Tibial artery (tissue), 4 donors: ENCODE data around the gene PRKAR1B.

ENCODE experiments used
- DNase-seq, 2 donors: peaks; one replicate each; pipeline ENCODE4 v3.0.0-alpha.2; 2019
- H3K27ac ChIP-seq, 2 donors: fragments of 200-600 bp; sonication (generic) in 1 of 2; 1 replicate in 1 of 2; 2 replicates in 1 of 2; pipeline ENCODE4 v1.5.1; 2018 to 2019; ENCODE audit warnings: mild to moderate bottlenecking in 1 of 2
- H3K27me3 ChIP-seq, 2 donors: fragments of 200-600 bp; sonication (generic) in 1 of 2; one replicate each; pipeline versions ENCODE4 v1.5.1 to v1.6.0; 2016 to 2019
- H3K36me3 ChIP-seq, 3 donors: fragments of 200-600 bp; sonication (generic) in 2 of 3; one replicate each; pipeline ENCODE4 v1.5.1; 2016 to 2019; ENCODE audit warnings: mild to moderate bottlenecking in 2 of 3
- H3K4me1 ChIP-seq, 4 donors: fragments of 200-600 bp; sonication (generic) in 2 of 4; 1 replicate in 3 of 4; 2 replicates in 1 of 4; pipeline ENCODE4 v1.5.1; 2016 to 2019
- H3K4me3 ChIP-seq, 2 donors: fragments of 200-600 bp; sonication (generic) in 1 of 2; 1 replicate in 1 of 2; 2 replicates in 1 of 2; pipeline ENCODE4 v1.5.1; 2018 to 2019; ENCODE audit warnings: mild to moderate bottlenecking in 2 of 2
- H3K9me3 ChIP-seq, 3 donors: fragments of 200-600 bp; sonication (generic) in 1 of 3; one replicate each; pipeline ENCODE4 v1.5.1; 2016 to 2019
- CTCF ChIP-seq, 2 experiments: fragments of 200-600 bp in 1 of 2; fragments of 450-650 bp in 1 of 2; IDR thresholded peaks; one replicate each; pipeline ENCODE4 v1.5.1; 2017 to 2019; ENCODE audit warnings: antibody characterized with exemption in 2 of 2, mild to moderate bottlenecking in 1 of 2, moderate library complexity in 1 of 2
- intact Hi-C: fragments of 100-400 bp; cut with DNase I; formaldehyde crosslinking; loops from one replicate; pipeline ENCODE4 v1.15.0; 2023; ENCODE audit warnings: low total_unique reads

Gene PRKAR1B

GRCh38 chr7:698515-699475 is 28.3 kb downstream of the PRKAR1B start:
- no peak overlapping the region for H3K4me3 ChIP-seq
- no peaks in the 10 kb centered on the region for H3K27me3 ChIP-seq
- peak in 1 of 2 donors; percentile 48 for DNase-seq
- intact Hi-C loops: no loop called here
- H3K27ac ChIP-seq: no peak overlapping the region
- H3K4me1 ChIP-seq: no peaks in the 10 kb centered on the region
- no peak for TF ChIP-seq CTCF (IDR thresholded peaks at IDR 0.05)
- H3K9me3 ChIP-seq: peaks cover 0 to 5% (median 4%) of the 10 kb centered on the region in 3 donors
- no peaks in the 10 kb centered on the region for H3K36me3 ChIP-seq

GRCh38 chr7:696812-697551 is 30.1 kb downstream of the PRKAR1B start:
- Histone ChIP-seq H3K4me1 (no peaks in the 10 kb centered on the region), H3K27ac (no peak overlapping the region), H3K36me3 (no peaks in the 10 kb centered on the region), H3K27me3 (no peaks in the 10 kb centered on the region), H3K4me3 (no peak overlapping the region), H3K9me3 (no peaks in the 10 kb centered on the region)
- DNase-seq: peak in 1 of 2 donors; percentile 55
- intact Hi-C loops: no loop called here
- TF ChIP-seq CTCF (IDR thresholded peaks at IDR 0.05): no peak

- intact Hi-C loops: no loop called here
- no peak for TF ChIP-seq CTCF (IDR thresholded peaks at IDR 0.05)
These were observed 30.7 kb downstream of the PRKAR1B start for GRCh38 chr7:696426-696811.

GRCh38 chr7:693280-693679 is 33.8 kb downstream of the PRKAR1B start:
- no peak for TF ChIP-seq CTCF (IDR thresholded peaks at IDR 0.05)
- Histone ChIP-seq H3K4me1 (no peaks in the 10 kb centered on the region), H3K27ac (no peak overlapping the region), H3K36me3 (peaks cover 0 to 11% (median 3%) of the 10 kb centered on the region in 3 donors), H3K4me3 (no peak overlapping the region), H3K27me3 (no peaks in the 10 kb centered on the region), H3K9me3 (peaks cover 2 to 12% (median 9%) of the 10 kb centered on the region in 3 donors)
- DNase-seq: no peak
- intact Hi-C loops: no loop called here

More at GRCh38 chr7:696426-696811, 30.7 kb downstream of the PRKAR1B start:
- H3K27me3 ChIP-seq: no peaks in the 10 kb centered on the region
- no peaks in the 10 kb centered on the region for H3K4me1 ChIP-seq
- H3K36me3 ChIP-seq: no peaks in the 10 kb centered on the region
- peak in 1 of 2 donors; percentile 42 for DNase-seq
- no peak overlapping the region for H3K27ac ChIP-seq
- H3K9me3 ChIP-seq: no peaks in the 10 kb centered on the region
- no peak overlapping the region for H3K4me3 ChIP-seq

- intact Hi-C loops: no loop called here
- Histone ChIP-seq H3K4me3 (no peak overlapping the region), H3K9me3 (peaks cover 7 to 25% (median 19%) of the 10 kb centered on the region in 3 donors), H3K27me3 (no peaks in the 10 kb centered on the region), H3K27ac (no peak overlapping the region), H3K4me1 (no peaks in the 10 kb centered on the region), H3K36me3 (peaks cover 0 to 11% (median 5%) of the 10 kb centered on the region in 3 donors)
- peak in 1 of 2 donors; percentile 48 for DNase-seq
- TF ChIP-seq CTCF (IDR thresholded peaks at IDR 0.05): no peak
These were observed 35.6 kb downstream of the PRKAR1B start for GRCh38 chr7:691361-692045.
